ENCODE data around the gene FAF1.

FAF1 gene

DNA sequence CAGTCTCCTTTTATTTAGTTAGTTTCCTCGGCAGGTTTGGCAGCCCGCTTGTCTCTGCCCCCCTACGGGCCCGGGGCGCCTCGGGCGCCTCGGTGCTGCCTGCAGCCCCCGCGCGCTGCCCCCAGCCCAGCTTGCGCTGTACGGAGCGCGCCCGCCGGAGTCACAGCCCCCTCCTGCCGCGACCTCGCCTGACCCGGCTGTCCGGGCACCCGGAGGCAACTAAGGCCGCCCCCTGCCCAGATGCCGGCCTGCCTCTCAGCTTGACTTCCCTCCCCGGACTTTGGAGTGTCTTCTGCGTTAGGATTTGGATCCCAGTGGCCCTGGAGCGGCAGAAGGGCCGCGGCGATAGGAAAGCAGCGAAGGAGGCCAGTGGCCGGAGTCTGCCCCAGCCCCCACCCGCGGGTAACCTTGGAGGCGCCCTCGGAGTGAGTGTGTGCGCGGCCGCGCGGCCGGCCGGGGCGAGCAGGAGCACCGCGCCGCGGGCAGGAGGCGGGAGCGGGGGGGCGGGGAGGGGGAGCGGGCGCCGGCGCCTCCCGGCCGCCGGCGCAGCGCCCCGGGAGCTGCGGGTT is 17.6 kb upstream of the FAF1 start:
- DNase-seq, result peak; percentile 35

DNA sequence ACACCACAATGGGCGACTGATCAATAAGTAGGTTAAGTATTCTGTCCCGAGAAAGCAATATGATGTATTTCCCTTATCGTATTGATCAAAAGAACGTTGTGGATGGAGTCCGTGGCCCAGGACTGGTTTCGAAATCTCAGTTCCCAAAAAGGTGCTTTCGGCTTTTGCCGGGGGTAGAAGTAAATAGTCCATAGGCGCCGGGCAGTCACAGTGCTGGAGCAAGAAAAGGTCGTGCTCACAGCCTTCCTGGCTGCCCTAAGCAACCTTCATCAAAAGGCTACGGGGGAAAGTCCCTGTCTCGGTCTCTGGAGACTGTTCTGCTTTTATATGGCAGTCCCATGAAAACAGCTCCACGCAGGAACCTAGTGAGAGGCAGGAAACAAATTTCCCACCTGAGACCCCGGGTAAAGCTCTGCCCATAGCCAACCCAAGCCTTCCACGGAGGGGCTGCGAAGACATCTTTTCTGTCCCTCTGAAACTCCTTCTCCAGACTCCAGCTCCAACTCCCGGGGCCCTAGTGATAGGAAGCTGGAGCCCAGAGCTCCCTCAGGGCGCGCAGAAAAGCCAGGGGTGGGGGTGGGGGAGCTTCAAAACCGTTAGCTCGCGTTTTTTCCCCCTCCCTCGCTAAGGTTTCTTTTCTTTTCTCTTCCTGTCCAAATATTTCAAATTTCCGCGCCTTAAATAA is 17.0 kb upstream of the FAF1 start:
- peak; percentile 94 for DNase-seq

GRCh38 chr1:50976111-50976889 is 16.2 kb upstream of the FAF1 start:
- peak; percentile 92 for DNase-seq

DNA sequence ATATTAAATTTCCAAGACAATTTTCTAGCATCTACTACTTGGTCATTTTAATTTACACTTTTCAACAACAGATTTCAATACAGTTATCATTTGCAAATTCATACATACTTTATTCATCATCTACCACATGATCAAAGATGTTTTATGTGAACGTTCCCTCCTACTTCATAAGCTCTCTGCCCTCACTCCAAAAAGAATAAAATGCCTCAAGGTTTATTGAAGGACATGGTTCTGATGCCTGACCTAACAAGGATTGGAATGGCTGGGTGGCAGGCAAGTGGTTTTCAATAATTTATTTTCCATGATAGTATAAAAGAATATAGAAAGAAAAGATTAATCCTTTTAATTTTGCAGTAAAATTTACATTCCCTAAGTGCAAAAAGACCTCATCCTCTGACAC is 15.4 kb upstream of the FAF1 start:
- DNase-seq, result peak; percentile 55

GRCh38 chr1:50974618-50974935 is 14.5 kb upstream of the FAF1 start:
- DNase-seq, result peak; percentile 61

GRCh38 chr1:50973875-50974617 is 14.0 kb upstream of the FAF1 start:
- DNase-seq, result peak; percentile 68

GRCh38 chr1:50973255-50973654 is 13.2 kb upstream of the FAF1 start:
- no peak for DNase-seq

DNA sequence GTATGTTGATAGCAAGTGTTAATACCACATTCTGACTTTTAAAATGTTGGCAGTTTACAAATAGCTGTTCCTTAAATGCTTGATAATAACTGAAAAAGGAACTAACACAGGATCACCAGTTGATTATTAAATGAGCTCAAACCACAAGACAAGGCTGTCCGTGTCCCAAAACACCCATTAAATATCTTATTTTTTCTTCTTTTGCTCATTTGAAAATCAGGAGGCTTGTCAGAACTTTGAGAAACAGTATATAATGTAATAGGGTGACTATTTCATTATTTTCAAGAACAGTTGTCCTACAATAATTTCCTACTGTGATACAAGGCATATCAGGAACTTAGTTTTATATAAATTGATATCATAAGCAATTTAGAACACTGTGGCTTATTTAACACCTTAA is 12.7 kb upstream of the FAF1 start:
- DNase-seq, result peak; percentile 54

DNA sequence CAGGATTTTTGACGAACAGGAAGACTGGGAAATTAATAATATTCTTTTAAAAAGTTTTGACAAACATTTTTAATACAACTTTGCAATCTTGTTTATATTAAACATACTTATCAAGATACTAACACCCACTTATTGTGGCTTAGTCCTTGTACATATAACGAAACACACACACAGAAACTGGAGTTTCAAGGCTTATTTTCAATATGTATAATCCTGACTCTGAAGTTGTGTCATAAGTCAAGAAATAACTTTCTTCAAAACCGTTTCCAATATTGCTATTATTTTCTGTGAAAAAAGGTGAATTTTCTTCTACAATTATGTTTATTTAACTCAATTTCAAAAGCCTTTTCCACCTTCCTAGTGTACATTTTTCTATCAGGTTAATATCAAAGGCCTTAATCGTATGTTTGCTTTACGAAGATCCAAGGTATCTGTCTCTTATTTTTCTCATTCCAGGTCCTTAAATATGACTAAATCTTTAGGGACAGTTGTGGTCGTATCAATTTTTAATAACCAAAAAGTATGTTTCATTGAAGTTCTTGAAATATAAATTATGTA is 11.8 kb upstream of the FAF1 start:
- peak; percentile 65 for DNase-seq

GRCh38 chr1:50970931-50971582 is 11.0 kb upstream of the FAF1 start:
- peak; percentile 63 for DNase-seq

- DNase-seq, result peak; percentile 74
Observed at GRCh38 chr1:50970509-50970887, 10.4 kb upstream of the FAF1 start.

DNA sequence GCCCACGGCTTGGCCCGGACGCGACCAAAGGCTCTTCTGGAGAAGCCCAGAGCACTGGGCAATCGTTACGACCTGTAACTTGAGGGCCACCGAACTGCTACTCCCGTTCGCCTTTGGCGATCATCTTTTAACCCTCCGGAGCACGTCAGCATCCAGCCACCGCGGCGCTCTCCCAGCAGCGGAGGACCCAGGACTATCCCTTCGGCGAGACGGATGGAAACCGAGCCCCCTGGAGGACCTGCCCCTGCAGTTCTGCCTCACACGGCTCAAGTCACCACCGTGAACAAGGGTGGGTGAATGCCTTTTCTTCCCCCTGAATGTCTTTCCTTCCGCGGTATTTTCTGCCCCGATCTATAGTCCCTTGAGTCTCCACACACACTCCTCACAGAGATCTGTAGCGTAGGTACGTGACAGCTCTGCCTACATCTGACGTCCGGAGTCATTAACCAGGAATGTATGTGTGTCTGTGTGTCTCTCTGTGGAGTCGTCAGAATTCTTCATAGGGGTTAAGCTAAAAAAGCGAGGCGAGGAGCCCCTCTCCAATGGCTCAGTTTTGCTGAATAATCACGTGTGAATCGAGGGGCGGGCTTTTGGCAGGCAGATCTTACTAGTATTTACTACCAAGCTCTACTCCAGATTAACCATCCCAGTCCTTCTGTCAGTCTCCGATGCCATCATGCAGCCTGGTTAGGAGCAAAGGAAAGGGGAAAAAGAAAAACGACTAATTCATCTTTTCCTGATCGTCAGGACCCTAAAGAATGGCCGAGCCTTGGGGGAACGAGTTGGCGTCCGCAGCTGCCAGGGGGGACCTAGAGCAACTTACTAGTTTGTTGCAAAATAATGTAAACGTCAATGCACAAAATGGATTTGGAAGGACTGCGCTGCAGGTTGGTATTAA is 9.8 kb upstream of the FAF1 start, which contains the start of gene CDKN2C:
Gene CDKN2C, plus strand, starts transcription at position 635 of the 898 bp plus-strand sequence. Its CDS starts 124 bp downstream, at position 759.
- DNase-seq, result peak; percentile 98

- DNase-seq, result no peak
Observed at GRCh38 chr1:50968821-50969610, 8.9 kb upstream of the FAF1 start.

DNA sequence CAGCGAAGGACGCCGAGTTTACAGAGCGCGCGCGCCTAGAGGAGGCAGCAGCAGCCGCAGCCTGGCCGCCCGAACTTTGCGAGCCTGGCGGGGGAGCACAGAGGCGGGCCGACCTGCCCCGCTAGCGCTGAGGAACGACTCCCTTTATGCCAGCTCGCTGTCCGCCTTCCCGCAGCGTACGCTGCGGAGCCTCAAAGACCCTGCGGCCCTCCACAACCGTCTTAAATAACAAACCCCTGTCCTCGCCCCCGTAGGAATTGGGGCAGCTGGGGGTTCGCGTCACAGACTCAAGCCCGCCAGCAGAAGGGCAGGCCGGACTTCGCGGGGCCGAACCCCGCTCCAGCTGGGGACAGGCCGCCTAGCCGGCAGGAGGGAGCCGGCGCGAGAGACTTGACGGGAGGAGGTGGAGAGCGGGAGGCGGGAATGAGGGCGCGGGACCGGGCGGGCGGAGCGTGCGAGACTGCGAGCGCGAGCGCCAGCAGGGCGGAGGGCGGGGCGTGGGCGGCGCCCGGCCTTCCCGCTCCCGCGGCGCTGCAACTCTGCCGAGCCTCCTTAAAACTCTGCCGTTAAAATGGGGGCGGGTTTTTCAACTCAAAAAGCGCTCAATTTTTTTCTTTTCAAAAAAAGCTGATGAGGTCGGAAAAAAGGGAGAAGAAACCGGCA is 8.2 kb upstream of the FAF1 start:
- peak; percentile 90 for DNase-seq

DNA sequence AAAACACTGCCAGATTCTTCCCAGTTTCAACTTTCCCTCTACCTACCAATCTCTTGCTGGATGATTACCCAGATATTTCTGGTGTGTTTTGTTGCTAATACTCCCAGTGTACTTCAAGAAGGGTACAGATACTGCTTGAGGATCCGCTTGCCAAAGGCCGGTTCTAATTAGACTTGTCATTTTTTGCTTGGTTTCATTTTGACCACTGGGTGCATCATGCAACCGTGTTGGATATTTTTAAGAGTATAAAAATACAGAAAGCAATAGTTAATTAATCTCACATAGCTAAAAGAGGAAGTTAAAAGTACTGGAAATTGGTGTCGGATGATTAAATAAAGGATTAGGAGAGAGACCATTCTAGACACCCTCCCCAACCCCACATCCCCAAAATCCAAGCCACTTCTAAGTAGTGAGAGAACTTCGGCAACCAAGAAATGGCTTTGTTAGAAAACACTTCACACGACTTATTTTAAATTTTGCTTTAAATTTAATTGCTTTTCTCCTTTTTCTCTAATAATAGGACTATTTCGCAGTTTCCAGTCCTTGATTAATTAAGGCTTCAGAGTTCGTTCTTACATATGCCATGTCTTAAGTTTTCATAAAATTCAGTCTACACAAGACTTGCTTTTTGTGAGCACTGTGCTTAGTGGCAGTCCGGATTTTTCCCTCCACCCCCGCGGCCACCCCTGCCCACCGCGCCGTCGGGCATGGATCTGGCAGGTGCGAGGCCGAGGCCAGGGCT is 7.5 kb upstream of the FAF1 start:
- peak; percentile 49 for DNase-seq

DNA sequence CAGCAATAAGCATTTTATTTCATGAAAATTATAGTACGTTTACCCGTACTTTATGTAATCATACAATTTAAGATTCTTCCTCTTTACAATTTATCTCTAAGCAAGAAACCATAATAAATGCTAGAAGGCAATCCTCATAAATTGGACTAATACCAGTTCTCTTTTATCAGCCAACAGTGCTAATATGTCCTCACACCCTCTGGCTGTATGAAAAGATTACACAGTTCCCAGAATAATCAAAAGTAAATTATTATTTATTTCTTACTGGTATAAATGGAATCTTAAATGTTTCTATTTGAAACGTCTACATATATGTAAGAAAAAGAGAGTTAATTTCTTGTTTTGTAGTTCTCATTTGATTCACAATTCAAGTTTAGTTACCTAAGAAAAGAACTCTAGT is 6.9 kb upstream of the FAF1 start:
- peak; percentile 48 for DNase-seq

DNA sequence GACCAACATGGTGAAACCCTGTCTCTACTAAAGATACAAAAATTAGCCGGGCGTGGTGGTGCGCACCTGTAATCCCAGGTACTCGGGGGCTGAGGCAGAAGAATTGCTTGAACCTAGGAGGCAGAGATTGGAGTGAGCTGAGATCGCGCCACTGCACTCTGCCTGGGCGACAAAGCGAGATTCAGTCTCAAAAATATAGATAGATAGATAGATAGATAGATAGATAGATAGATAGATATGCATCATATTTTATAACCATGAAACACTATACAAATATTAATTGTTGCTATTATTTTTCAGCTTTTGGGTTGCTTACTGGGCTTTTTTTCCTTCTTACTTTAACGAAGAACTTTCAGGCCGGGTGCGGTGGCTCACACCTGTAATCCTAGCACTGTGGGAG is 4.8 kb upstream of the FAF1 start:
- no peak for DNase-seq

GRCh38 chr1:50959303-50959912 is 659 bp downstream of the FAF1 start:
- DNase-seq, result peak; percentile 35

- DNase-seq, result no peak
Observed at GRCh38 chr1:50955116-50955515, 5.0 kb downstream of the FAF1 start.

Measured in NCI-H1694 treated with DMSO at 0.1 percent for 48 hours (cell line).